GM12878 (cell line): Measurements from ENCODE around the gene CDK3.

Source experiments
- ATF3 ChIP-seq: IDR thresholded peaks from 2 replicates; pipeline ENCODE4 v1.6.1; 2011; ENCODE audit warnings: low read depth, mild to moderate bottlenecking, low read length, moderate library complexity, borderline replicate concordance; ENCODE audit errors: extremely low read depth
- CHD4 ChIP-seq: fragments of 200-600 bp; sonication (generic); IDR thresholded peaks from 2 replicates; pipeline ENCODE4 v1.6.1; 2016; ENCODE audit warnings: mild to moderate bottlenecking
- CTCF ChIP-seq, 3 experiments: IDR thresholded peaks in 2 of 3; conservative IDR thresholded peaks in 1 of 3; 2 replicates each; pipeline ENCODE4 v1.5.1; 2011; ENCODE audit warnings: low read depth in 3 of 3, low read length in 3 of 3, mild to moderate bottlenecking in 3 of 3, control low read depth in 2 of 3, moderate library complexity in 2 of 3, inconsistent platforms in 1 of 3, mixed read lengths in 1 of 3; ENCODE audit not compliant: control insufficient read depth in 2 of 3, insufficient read depth in 1 of 3; ENCODE audit errors: extremely low read depth in 1 of 3
- EZH2 ChIP-seq: IDR thresholded peaks from 2 replicates; pipeline ENCODE4 v1.6.1; 2012; ENCODE audit warnings: low read depth, mild to moderate bottlenecking, control low read depth, inconsistent platforms, low read length, borderline replicate concordance; ENCODE audit not compliant: control insufficient read depth
- HDAC2 ChIP-seq: fragments of 200-600 bp; sonication (generic); IDR thresholded peaks from 2 replicates; pipeline ENCODE4 v1.6.1; 2017
- MXI1 ChIP-seq: fragments of 150-350 bp; IDR thresholded peaks from 2 replicates; pipeline ENCODE4 v1.6.1; 2011; ENCODE audit warnings: low read depth, mild to moderate bottlenecking, inconsistent platforms, low read length, improper control_type of control experiment
- USF1 ChIP-seq: IDR thresholded peaks from 2 replicates; pipeline ENCODE4 v1.6.1; 2011; ENCODE audit warnings: borderline replicate concordance, low read depth, mild to moderate bottlenecking, moderate library complexity, mixed read lengths, low read length; ENCODE audit not compliant: insufficient read depth; ENCODE audit errors: extremely low read length

GRCh38 chr17:76034428-76035350, 34.0 kb downstream of the CDK3 start:
- TF ChIP-seq USF1 (no peak), CHD4 (no peak), EZH2 (no peak), MXI1 (no peak), ATF3 (no peak), HDAC2 (no peak), CTCF (IDR thresholded peaks at IDR 0.05 in 2 of 3, conservative IDR thresholded peaks at IDR 0.05 in 1 of 3; ENCODE audit: control insufficient read depth in 2 of 3, extremely low read depth in 1 of 3, insufficient read depth in 1 of 3, low read depth in 3 of 3, low read length in 3 of 3) (no peak)
